NCI-H2107 treated with DMSO at 0.1 percent for 48 hours (cell line): ENCODE results near the gene LBHD2.

ENCODE experiments used
- DNase-seq: peaks from one replicate; lab custom pipeline; 2025; ENCODE audit not compliant: unreplicated experiment; lab: John Stamatoyannopoulos, UW

LBHD2 gene

GRCh38 chr14:103130017-103130764 lies 46.2 kb downstream of the LBHD2 start:
- no peak for DNase-seq

- DNase-seq = no peak
Measured at GRCh38 chr14:103130965-103131364, 47.0 kb downstream of the LBHD2 start.

- no peak for DNase-seq
Measured at GRCh38 chr14:103131580-103131979, 47.6 kb downstream of the LBHD2 start.

- DNase-seq = no peak
Measured at GRCh38 chr14:103132381-103133209, 48.6 kb downstream of the LBHD2 start.

GRCh38 chr14:103133210-103134140 lies 49.5 kb downstream of the LBHD2 start:
- DNase-seq = no peak

- no peak for DNase-seq
Measured at GRCh38 chr14:103134405-103134804, 50.4 kb downstream of the LBHD2 start.

GRCh38 chr14:103134919-103135318 lies 50.9 kb downstream of the LBHD2 start:
- no peak for DNase-seq

- no peak for DNase-seq
Measured at GRCh38 chr14:103135333-103136260, 51.6 kb downstream of the LBHD2 start.

GRCh38 chr14:103136388-103137271 lies 52.6 kb downstream of the LBHD2 start:
- no peak for DNase-seq

GRCh38 chr14:103137689-103138300 lies 53.8 kb downstream of the LBHD2 start:
- DNase-seq = no peak

GRCh38 chr14:103138301-103139131 lies 54.5 kb downstream of the LBHD2 start:
- DNase-seq = no peak

GRCh38 chr14:103139132-103140025 lies 55.4 kb downstream of the LBHD2 start:
- DNase-seq = no peak
